ENCODE data around the gene NFE2L1. TPM values are rescaled to one million over a fixed set of nuclear protein-coding genes. Genes with fewer than 3 reads are reported as not detected.

NFE2L1 gene
- total RNA-seq, 1 donor = 165 TPM

DNA sequence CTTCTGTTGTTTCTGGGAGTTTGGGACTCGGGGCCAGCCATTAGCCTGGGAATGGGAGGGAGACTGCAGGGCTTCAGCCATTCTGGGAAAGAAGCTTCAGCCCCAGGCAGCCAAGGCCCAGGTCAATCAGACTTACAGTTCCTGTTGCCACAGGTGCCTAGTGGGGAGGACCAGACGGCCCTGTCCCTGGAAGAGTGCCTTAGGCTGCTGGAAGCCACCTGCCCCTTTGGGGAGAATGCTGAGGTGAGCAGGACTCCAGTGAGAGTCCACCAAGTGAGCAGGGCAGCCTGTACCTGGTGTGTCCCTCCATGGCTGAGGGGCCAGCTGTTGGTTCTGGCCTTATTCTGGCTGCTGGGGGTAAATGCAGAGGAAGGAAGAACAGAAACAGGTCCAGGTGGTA, 8.7 kb downstream of the NFE2L1 start:
- Histone ChIP-seq H3K27ac (ENCODE audit: low read depth, low read length) (no peak overlapping the region), H2AFZ (ENCODE audit: low read length) (no peak overlapping the region), H3K36me3 (ENCODE audit: insufficient read depth, low read length) (peaks cover 60% of the 10 kb centered on the region), H3K79me2 (ENCODE audit: insufficient read depth, low read length) (peaks cover 79% of the 10 kb centered on the region), H3K4me3 (ENCODE audit: insufficient read depth, low read length) (no peak overlapping the region), H4K20me1 (ENCODE audit: insufficient read depth, low read length) (peaks cover 41% of the 10 kb centered on the region), H3K4me2 (ENCODE audit: insufficient read depth, low read length) (no peak overlapping the region), H3K27me3 (ENCODE audit: insufficient read depth, low read length) (no peaks in the 10 kb centered on the region), H3K4me1 (ENCODE audit: insufficient read depth, low read length) (peaks cover 48% of the 10 kb centered on the region), H3K9me3 (ENCODE audit: low read depth, low read length) (no peaks in the 10 kb centered on the region)
- DNase-seq (ENCODE audit: insufficient read length, low spot score, missing footprints) = no peak
- TF ChIP-seq, protein P1, sequence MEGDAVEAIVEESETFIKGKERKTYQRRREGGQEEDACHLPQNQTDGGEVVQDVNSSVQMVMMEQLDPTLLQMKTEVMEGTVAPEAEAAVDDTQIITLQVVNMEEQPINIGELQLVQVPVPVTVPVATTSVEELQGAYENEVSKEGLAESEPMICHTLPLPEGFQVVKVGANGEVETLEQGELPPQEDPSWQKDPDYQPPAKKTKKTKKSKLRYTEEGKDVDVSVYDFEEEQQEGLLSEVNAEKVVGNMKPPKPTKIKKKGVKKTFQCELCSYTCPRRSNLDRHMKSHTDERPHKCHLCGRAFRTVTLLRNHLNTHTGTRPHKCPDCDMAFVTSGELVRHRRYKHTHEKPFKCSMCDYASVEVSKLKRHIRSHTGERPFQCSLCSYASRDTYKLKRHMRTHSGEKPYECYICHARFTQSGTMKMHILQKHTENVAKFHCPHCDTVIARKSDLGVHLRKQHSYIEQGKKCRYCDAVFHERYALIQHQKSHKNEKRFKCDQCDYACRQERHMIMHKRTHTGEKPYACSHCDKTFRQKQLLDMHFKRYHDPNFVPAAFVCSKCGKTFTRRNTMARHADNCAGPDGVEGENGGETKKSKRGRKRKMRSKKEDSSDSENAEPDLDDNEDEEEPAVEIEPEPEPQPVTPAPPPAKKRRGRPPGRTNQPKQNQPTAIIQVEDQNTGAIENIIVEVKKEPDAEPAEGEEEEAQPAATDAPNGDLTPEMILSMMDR (IDR thresholded peaks at IDR 0.05; ENCODE audit: extremely low read depth, low read depth, low read length) = no peak

DNA sequence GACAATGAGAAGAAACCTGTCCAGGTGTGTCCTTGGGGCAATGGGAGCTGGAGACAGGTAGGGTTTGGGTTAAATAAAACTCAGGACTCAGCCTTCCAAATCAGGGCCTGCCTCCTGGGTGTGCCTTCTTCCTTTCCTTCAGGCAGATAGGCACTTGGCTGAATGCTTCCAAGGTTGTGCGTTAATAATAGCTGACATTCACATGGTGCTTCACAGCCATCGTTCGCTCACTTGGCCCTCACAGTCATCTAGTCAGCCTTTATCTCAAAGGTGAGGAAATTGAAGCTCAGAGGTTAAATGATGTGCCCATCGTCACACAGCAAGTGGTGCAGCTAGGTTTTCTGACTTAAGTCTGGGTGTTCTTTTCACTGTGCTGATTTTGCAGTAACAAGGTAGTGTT, 9.5 kb downstream of the NFE2L1 start:
- TF ChIP-seq, protein P1 (IDR thresholded peaks at IDR 0.05; ENCODE audit: extremely low read depth, low read depth, low read length) = no peak
- Histone ChIP-seq H3K4me2 (ENCODE audit: insufficient read depth, low read length) (no peak overlapping the region), H3K4me3 (ENCODE audit: insufficient read depth, low read length) (no peak overlapping the region), H3K27ac (ENCODE audit: low read depth, low read length) (no peak overlapping the region), H3K27me3 (ENCODE audit: insufficient read depth, low read length) (no peaks in the 10 kb centered on the region), H2AFZ (ENCODE audit: low read length) (no peak overlapping the region), H3K4me1 (ENCODE audit: insufficient read depth, low read length) (peaks cover 41% of the 10 kb centered on the region), H3K79me2 (ENCODE audit: insufficient read depth, low read length) (peaks cover 84% of the 10 kb centered on the region), H3K36me3 (ENCODE audit: insufficient read depth, low read length) (peaks cover 68% of the 10 kb centered on the region), H4K20me1 (ENCODE audit: insufficient read depth, low read length) (peaks cover 33% of the 10 kb centered on the region), H3K9me3 (ENCODE audit: low read depth, low read length) (no peaks in the 10 kb centered on the region)
- no peak for DNase-seq (ENCODE audit: insufficient read length, low spot score, missing footprints)

DNA sequence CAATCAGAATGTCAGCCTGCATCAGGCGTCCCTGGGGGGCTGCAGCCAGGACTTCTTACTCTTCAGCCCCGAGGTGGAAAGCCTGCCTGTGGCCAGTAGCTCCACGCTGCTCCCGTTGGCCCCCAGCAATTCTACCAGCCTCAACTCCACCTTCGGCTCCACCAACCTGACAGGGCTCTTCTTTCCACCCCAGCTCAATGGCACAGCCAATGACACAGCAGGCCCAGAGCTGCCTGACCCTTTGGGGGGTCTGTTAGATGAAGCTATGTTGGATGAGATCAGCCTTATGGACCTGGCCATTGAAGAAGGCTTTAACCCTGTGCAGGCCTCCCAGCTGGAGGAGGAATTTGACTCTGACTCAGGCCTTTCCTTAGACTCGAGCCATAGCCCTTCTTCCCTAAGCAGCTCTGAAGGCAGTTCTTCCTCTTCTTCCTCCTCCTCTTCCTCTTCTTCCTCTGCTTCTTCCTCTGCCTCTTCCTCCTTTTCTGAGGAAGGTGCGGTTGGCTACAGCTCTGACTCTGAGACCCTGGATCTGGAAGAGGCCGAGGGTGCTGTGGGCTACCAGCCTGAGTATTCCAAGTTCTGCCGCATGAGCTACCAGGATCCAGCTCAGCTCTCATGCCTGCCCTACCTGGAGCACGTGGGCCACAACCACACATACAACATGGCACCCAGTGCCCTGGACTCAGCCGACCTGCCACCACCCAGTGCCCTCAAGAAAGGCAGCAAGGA, 10.4 kb downstream of the NFE2L1 start:
- DNase-seq (ENCODE audit: insufficient read length, low spot score, missing footprints) = no peak
- H2AFZ ChIP-seq (ENCODE audit: low read length) = no peak overlapping the region
- TF ChIP-seq, protein P1 (IDR thresholded peaks at IDR 0.05; ENCODE audit: extremely low read depth, low read depth, low read length) = no peak
- H3K4me1 ChIP-seq (ENCODE audit: insufficient read depth, low read length) = peaks cover 31% of the 10 kb centered on the region
- peaks cover 72% of the 10 kb centered on the region for H3K36me3 ChIP-seq (ENCODE audit: insufficient read depth, low read length)
- H3K27ac ChIP-seq (ENCODE audit: low read depth, low read length) = no peak overlapping the region
- H3K9me3 ChIP-seq (ENCODE audit: low read depth, low read length) = no peaks in the 10 kb centered on the region
- peaks cover 77% of the 10 kb centered on the region for H3K79me2 ChIP-seq (ENCODE audit: insufficient read depth, low read length)
- no peaks in the 10 kb centered on the region for H3K27me3 ChIP-seq (ENCODE audit: insufficient read depth, low read length)
- no peak overlapping the region for H3K4me3 ChIP-seq (ENCODE audit: insufficient read depth, low read length)
- no peak overlapping the region for H3K4me2 ChIP-seq (ENCODE audit: insufficient read depth, low read length)
- peaks cover 24% of the 10 kb centered on the region for H4K20me1 ChIP-seq (ENCODE audit: insufficient read depth, low read length)

GRCh38 chr17:48059125-48059668, 11.0 kb downstream of the NFE2L1 start:
- DNase-seq (ENCODE audit: insufficient read length, low spot score, missing footprints) = no peak
- Histone ChIP-seq H3K36me3 (ENCODE audit: insufficient read depth, low read length) (peaks cover 69% of the 10 kb centered on the region), H3K4me1 (ENCODE audit: insufficient read depth, low read length) (peaks cover 25% of the 10 kb centered on the region), H4K20me1 (ENCODE audit: insufficient read depth, low read length) (peaks cover 17% of the 10 kb centered on the region), H3K27me3 (ENCODE audit: insufficient read depth, low read length) (no peaks in the 10 kb centered on the region), H3K4me3 (ENCODE audit: insufficient read depth, low read length) (no peak overlapping the region), H3K4me2 (ENCODE audit: insufficient read depth, low read length) (no peak overlapping the region), H3K79me2 (ENCODE audit: insufficient read depth, low read length) (peaks cover 74% of the 10 kb centered on the region), H3K9me3 (ENCODE audit: low read depth, low read length) (no peaks in the 10 kb centered on the region), H3K27ac (ENCODE audit: low read depth, low read length) (no peak overlapping the region), H2AFZ (ENCODE audit: low read length) (no peak overlapping the region)
- TF ChIP-seq, protein P1 (IDR thresholded peaks at IDR 0.05; ENCODE audit: extremely low read depth, low read depth, low read length) = no peak
